Adrenal gland (tissue), 5 donors: ENCODE data around the gene GTF2F2.

Experiments
- POLR2A ChIP-seq, 2 donors: fragments of 450-650 bp; IDR thresholded peaks; one replicate each; pipeline ENCODE4 v1.6.1; 2017; ENCODE audit warnings: antibody characterized with exemption in 2 of 2, mild to moderate bottlenecking in 2 of 2, moderate library complexity in 1 of 2
- TF ChIP-seq, protein P1 (sequence below), 6 experiments: fragments of 450-650 bp in 4 of 6; fragments of 200-600 bp in 2 of 6; sonication (generic) in 1 of 6; IDR thresholded peaks; 1 replicate in 5 of 6; 2 replicates in 1 of 6; pipeline versions ENCODE4 v1.5.1 to v1.8.0; 2016 to 2021; ENCODE audit warnings: antibody characterized with exemption in 6 of 6, mild to moderate bottlenecking in 2 of 6, moderate library complexity in 1 of 6
- donor health status: DM: no; HTN: no; CAD: no.

DNA sequence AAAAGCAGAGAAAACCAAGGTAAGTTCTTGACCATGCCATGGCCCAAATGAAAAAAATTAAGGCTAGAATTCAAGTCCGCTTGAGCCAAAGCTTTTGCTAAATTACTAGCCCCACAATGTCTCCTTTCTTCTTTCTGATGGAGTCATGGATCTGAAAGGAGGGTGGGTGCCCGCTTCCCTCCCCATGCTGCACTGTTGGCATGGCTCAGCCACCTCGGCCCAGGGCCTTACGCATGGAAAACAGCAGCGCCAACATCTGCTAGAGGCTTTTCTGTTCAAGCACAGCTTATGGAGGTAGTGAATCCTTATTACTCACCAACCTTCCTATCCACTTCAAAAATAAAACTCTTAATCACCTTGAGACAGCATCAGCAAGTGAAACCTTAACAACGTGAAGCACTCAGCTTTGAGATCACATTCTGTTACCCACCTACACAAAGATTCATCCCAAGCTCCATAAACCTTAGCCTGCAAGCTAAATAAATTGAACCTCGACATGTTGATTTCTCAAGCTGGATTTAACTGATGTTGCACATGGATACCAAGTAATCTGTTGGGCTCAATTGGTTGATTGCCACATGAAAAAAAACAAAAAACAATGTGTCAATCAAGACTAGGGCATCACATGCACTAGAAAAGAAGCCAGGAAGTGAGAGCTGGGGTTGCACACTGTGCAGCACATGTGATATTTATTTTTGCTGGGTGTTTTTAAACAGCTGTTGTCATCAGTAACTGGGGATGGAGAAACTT, 177.3 kb downstream of the GTF2F2 start:
- TF ChIP-seq, protein P1, sequence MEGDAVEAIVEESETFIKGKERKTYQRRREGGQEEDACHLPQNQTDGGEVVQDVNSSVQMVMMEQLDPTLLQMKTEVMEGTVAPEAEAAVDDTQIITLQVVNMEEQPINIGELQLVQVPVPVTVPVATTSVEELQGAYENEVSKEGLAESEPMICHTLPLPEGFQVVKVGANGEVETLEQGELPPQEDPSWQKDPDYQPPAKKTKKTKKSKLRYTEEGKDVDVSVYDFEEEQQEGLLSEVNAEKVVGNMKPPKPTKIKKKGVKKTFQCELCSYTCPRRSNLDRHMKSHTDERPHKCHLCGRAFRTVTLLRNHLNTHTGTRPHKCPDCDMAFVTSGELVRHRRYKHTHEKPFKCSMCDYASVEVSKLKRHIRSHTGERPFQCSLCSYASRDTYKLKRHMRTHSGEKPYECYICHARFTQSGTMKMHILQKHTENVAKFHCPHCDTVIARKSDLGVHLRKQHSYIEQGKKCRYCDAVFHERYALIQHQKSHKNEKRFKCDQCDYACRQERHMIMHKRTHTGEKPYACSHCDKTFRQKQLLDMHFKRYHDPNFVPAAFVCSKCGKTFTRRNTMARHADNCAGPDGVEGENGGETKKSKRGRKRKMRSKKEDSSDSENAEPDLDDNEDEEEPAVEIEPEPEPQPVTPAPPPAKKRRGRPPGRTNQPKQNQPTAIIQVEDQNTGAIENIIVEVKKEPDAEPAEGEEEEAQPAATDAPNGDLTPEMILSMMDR (IDR thresholded peaks at IDR 0.05) = no peak
- no peak for TF ChIP-seq POLR2A (IDR thresholded peaks at IDR 0.05)
